NCI-H146 (cell line): Measurements from ENCODE around the gene GMPR.

Experiments used
- DNase-seq: peaks from one replicate; lab custom pipeline; 2025; lab: John Stamatoyannopoulos, UW

GMPR gene

DNA sequence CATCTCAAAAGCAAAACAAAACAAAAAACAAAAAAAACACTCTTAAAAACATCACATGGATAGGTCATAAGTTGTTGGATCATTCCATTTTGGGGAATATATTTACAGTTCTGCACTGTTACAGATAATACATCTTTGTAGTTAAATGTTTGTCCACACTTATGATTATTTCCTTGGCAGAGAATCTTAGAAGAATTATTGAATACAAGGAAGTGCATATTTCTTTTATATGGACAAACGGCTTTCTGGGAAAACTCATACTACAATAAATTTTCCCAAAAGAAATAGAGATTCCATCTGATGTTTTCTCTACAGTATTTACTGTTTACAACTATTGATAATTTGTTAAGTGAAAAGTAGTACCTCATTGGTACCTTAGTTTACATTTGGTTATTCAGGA lies 33.8 kb downstream of the GMPR start:
- DNase-seq, result no peak

DNA sequence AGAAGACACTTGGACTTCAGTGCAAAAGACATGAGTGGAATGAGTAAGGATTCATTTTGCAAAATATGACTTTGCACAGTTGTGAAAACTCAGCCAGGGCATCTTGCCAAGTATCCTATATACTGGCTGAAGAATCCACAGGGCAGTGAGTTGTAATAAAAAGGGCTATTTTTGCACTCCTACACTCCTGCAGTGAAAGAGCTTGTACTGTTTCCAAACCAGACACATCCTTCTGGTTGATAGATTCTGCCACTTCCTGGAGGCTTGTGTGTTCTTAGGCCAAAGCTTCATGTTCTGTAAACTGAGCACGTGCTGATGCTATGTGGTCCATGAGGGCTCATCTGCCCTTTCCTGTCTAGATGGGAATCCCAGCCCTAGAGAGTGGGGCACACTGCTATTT lies 34.9 kb downstream of the GMPR start:
- DNase-seq, result no peak

DNA sequence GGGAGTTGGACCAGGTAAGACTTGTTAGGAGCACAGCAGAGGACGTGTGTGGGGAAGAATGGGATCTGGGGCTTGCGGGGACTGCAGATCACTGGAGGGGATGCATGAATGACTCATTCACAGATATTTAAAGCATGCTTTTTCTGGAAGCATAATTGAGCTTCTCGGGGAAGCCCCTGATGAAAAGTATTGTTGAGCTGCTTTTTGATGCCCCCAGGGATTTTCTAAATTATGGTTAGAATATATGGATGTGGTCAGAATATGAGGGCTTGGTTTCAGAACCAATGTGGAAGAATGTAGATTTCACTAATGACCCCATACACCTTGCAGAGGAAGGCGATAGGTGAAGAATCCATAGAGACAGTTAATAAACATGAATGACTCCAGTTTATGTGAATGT lies 36.1 kb downstream of the GMPR start:
- DNase-seq, result no peak

DNA sequence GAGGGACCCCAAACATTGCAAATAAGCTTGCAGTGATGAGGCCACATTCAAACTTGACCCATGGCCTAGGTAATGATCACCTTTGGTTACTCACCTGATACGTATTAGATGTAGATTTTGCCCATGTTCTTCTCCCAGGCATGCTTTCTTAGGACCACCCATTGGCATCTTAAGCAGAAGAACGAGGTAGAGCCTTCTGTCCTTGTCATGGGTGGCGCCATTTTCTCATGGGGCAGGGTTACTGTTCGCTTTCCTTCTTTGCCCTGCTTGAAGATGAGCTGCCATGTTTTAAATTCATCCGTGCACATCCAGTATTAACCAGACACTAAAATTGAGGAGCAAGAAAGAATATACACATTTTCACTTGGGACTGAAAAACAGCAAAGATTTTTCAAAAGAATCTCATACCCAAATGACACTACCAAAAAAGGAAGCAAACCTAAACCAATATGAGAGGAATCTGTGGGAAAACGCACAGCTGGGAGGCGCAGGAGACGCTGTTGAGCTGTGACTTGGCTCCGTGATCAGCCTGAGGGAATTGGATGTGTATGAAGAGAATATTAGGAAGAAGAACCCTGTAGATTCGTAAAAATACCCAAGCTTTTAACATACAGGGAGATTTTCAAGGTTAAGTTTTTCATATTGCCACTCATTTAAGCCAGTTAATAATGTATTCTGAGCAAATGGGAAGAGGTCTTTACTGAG lies 36.6 kb downstream of the GMPR start:
- DNase-seq, result no peak

DNA sequence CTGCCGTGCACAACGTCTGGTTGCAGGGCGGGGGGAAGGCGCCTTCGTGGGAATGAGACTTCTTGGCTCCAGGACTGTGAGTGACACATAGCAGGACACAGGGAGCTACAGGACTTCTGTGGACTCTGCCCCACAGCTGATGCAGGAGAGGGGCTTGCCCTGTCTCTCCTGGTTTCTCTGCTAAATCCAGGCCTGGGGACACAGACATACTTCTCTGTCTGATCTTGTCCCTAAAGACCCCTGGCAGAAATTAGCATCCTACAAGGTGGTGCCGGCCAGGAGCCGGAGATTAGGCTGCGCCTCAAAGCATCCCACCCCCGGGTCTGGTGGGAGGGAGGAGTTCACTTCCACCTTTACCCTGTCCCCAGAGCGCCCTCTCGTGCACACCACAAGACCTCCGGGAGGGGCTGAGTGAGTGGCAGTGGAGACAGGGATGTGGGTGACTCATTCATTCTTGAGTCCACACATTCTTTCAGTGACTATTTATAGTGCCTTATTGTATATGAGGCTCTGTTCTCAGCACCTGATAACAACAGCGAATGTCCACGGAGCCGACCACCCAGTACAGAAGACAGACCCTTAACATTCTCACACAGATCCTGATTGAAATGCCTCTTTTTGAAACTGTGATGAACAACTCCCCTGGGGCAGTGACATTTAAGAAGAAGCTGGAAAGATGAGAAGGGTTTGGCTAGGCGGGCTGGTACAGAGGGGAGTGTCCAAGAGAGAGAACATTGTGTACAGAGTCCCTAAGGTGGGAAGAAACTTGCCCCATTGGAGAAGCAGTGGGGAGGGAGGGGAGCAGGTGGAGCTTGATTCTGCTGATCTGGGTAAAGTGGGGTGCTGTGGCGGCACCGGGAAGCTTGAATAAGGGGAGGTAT lies 39.0 kb downstream of the GMPR start:
- peak; percentile 28 for DNase-seq

DNA sequence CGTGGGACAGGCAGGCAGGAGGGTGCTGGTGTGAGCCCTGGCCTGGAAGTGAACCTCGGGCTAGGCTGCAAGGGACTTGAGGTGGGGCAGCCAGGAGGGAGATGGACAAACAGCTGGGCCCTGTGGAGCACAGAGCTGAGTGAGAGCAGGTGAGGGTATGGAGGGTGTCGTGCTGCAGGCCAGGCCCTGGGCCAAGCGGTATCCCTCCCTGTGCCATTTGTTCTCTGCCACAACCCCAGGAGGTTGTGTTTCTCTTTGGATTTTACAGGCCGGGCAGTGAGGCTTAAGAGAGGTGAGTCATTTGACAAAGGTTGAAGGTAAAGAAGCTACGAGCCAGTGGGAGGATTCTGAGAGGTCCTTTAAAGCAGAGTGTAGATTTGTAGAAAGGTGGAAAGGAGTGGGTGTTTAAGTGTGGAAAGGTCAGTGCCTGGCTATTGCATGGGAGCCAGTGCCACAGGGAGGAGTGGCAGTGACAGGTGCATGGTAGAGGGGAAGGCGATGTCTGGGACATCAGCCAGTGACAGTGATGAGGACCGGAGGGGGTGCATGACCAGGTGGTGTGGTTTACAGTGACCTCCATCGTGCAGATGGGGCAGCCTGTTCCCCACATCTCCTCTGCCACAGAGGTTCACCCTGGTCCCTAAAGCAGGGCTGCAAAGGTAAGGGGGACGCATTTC lies 39.8 kb downstream of the GMPR start:
- DNase-seq, result no peak

DNA sequence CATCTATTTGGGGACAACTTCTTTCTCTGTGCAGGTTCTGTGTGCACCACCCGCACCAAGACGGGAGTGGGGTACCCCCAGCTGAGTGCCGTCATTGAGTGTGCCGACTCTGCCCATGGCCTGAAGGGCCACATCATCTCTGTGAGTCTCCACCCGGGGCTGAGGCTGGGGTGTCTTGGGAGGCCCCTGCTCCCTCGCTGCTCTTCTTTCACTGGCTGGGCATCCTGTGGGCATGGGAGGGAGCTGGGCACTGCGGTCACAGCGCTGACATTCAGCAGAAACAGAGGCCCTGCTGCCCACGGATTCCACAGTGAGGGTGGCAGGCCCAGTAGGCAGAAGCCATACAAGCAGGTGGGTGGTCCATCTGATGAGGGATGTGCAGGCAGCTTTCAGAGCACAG lies 40.4 kb downstream of the GMPR start:
- DNase-seq, result no peak

DNA sequence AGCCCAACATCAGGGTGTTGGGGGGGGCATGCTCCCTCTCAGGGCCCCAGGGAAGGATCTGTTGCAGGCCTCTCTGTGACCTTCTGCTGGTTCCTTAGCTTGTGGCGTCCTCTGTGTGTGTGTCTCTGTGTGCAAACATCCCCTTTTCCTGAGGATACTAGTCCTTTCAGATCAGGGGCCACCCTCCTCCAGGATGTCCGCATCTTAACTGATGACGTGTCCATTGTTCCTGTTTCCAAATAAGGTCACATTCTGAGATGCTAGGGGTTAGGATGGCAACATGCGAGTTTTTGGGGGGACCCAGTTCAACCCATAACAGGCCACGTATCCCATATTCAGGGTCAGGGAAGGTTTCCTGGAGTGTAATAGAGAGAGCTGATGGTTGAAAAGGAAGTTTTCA lies 40.9 kb downstream of the GMPR start:
- no peak for DNase-seq

DNA sequence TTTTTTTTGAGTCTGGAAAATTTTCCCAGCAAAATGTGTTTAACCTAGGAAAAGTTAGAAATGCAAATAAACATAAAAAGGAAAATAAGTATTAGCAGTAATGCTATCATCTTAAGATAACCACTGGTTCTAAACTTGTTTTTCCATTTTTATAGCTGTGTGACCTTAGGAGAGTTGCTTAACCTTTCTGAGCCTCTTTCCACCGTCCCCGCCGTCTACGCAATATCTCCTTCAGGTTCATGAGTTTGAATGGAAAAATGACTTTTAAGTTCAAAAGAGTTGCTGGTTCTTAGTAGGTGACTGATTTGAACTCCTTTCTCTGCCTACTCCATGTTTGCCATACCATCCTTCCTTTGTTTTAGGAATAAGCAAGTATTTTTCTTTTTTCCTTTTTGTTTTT lies 44.0 kb downstream of the GMPR start:
- no peak for DNase-seq

DNA sequence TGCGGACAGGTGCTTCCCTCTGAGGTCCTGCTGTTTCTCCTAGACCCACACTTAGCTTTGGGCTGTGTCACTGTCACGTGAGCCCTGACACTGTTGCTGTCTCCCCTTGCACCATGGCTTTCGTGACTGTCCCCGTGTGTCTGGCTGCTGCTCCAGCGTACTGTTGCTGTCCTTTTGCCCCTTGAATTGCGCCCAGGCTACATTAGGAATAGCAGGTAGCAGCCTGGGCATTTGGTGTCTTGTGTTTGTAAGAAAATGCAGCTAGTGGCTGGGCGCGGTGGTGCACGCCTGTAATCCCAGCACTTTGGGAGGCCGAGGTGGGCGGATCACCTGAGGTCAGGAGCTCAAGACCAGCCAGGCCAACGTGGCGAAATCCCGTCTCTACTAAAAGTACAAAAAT lies 46.1 kb downstream of the GMPR start:
- no peak for DNase-seq

DNA sequence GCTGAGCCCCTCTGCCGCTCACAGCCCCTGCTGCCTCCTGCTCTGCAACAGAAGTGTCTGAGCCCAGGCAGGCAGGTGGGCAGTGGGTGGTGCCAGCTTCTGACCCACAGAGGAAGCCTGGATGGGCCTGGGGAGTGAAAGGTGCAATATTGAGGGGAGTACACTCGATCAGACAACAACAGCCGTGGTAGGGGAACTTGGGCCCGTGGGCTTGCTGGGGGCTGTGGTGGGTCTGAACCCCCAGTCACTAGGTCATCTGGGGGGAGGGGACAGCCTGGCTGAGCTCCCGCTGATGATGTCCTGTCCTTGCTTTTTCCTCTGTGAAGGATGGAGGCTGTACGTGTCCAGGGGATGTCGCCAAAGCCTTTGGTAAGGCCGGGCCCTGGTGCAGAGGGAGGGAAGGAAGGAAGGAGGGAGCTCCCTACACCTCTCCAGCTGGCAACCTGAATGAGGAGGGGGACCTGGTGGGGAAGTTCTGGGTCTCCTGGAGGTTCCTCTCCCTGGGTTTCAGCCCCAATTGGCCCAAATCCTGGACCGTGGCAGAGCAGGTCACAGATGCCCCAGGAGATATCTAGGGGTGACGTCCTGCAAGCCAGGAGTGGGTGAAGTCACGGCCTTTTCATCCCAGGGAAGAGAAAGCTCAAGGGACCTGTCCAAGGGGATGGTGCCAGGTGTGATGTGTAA lies 47.2 kb downstream of the GMPR start:
- DNase-seq, result no peak

DNA sequence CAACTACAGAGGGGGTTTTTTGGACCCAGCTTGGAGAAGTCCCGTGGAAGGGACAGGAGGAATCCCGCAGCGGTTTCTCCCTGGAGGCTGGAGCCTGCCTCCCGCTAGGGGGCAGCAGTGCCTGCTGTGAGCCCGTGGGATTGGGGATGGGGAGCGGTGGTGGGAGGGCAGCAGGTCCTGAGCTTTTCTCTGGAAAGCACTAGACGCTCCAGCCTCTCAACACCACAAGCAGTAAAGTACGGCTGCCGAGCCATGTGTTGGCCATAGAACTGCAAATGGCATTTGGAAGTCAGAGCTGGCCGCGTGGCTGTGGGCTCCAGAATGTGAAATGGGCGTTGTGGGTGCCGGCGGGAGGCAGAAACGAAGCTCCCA lies 47.8 kb downstream of the GMPR start:
- peak; percentile 58 for DNase-seq

DNA sequence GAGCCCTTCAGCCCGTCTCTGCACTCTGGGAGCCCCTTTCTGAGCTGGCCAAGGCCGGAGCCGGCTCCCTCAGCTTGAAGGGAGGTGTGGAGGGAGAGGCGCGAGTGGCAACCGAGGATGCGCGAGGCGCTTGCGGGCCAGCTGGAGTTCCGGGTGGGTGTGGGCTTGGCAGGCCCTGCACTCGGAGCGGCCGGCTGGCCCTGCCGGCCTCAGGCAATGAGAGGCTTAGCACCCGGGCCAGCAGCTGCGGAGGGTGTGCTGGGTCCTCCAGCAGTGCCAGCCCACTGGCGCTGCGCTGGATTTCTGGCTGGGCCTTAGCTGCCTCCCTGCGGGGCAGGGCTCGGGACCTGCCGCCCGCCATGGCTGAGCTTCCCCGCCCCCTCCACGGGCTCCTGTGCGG lies 49.8 kb downstream of the GMPR start:
- no peak for DNase-seq

DNA sequence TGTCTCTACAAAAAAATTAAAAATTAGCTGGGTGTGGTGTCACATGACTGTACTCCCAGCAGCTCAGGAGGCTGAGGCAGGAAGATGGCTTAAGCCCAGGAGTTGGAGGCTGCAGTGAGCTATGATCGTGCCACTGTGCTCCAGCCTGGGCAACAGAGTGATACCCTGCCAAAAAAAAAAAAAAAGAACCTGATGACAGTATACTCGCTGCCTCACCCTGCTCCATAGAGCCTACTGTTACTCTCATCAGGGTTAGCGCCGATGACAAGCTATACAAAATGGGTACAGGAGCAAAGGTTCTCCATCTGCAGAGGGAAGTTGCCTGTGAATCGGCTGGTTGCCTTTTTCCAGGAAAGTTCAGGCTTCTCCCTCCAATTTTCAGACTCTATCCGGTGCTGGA lies 53.4 kb downstream of the GMPR start:
- no peak for DNase-seq

DNA sequence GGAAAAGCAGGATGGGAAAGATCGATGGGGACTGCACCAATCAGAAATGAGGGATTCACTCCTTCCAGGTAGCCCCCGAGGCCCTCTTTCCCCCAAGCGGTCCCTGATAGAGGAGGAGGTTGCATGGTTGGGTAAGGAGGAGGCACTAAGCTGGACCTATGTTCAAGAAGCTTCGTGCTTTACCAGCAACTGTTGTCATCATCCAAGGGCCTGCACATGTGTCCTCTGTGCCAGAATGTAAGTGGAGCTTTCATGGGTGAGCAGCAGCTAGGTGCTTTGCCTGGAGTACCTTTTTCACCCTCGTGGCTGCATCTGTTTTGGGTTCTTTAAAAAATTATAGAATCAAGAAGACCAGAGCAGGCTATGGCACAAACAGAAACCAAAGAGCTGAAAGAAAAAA lies 54.0 kb downstream of the GMPR start:
- DNase-seq, result no peak

DNA sequence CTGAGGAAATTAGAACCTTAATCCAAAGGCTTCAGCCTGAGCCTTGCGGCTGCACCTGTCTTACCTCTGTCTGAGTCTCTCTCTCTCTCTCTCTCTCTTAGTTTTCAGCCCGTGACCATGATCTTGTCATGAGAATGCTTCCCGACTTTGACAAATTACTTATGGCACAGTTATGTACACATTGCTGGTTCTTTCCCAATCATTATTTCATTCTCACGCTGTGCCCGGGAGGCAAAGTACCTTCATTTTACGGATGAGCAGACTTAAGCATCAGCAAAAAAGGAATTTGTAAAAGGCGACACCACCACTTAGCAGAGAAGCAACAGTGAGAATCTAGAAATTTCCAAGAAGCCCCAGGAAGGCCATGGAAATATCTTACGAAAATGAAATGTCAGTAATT lies 54.6 kb downstream of the GMPR start:
- DNase-seq, result no peak

DNA sequence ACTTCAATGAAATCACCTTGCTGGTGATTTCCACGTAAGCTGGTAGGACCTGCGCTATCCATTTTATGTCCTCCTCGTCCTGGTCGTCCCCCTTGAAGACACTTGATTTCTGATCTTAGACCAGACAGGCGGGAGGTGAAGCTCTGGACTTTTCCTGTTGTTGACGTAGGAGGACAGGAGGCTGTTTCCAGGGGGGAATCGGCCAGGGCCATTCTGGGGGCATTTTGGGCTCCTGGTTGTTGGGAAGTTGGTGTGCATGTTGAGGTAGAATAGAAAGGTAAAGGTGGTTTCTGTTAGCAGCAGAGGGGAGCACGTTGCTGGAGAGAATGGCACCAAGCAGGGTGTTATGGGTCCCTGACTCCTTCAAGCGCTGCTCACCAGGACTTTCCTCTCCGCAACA lies 56.0 kb downstream of the GMPR start:
- no peak for DNase-seq

DNA sequence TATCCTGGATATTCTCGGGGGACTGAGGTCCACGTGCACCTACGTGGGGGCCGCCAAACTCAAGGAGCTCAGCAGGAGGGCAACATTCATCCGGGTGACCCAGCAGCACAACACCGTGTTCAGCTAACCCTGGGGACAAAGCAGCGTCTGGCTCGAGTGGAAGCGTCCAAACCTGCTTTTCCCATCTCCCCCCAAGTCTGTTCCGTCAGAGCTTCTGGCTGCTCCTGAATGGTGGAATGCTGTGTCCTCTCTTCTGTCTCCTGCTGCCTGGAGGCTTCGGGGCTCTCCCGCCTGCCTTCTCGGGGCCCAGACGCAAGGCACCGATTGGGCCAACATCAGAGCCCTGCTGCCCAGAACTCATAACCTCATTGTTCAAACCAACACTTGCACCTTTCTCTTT lies 56.7 kb downstream of the GMPR start:
- DNase-seq, result no peak

DNA sequence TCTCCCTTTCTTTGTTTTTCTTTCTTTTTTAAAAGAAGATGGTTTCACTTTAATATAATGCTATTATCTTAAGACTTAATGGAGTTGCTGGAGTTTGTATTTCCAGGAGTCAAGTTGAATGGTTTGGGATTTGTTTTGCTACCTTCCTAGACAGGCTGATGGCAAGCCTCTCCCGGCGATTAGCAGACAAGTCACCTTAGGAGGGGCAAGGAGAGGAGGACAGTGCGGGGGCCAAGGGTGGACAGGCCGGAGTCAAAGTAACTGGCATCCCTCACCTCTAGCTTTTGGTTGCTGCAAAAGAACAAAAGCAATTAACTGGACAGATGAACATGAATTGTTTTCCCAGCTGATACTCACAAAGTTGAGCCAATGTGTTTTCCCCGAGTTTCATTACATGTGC lies 57.1 kb downstream of the GMPR start:
- no peak for DNase-seq

DNA sequence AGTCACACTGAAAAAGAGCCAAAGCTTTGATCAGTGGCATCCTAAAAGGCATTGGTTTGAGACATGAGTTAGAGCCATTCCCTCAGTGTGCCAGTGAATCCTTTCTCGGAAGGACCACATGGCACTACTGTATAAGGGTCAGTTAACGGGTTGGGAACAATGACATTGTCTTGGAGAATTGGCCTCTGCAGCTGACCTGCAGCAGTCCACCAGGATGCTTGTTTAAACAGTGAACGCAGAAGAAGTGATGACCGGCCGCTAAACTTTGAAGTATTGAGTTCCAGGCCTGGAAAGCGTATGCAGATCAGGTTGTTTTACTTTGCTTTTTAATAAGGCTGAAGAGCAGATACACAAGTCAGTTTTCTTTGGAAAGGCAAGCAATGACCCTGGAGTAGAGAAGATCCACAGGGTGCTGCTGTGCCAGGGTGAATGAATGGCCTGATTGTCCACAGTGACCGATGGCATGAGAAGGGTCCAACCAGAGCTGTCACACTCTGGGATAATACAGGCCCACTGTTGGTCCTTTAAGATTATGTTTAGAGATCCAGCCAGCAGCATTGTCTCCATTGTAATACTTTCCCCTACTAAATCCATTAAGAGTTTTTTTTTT lies 57.8 kb downstream of the GMPR start:
- DNase-seq, result no peak

DNA sequence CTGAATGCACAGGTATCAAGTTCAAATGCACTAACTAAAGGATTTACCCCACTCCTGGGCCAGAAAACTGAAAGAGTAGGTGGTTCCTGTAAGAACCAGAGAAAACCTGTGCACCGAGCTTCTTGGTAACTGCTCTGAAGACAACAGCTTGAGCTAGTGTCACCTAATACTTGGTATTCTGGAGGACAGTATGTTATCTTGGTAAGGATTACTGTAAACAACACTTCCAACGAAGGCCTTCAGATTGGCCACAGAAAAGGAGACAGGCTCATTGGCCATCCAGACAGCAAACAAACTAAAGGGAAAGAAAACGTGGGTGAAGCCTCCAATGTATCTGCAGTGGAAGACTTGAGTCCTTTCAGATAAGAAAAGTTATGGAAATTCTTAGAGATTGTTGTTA lies 61.5 kb downstream of the GMPR start:
- no peak for DNase-seq

DNA sequence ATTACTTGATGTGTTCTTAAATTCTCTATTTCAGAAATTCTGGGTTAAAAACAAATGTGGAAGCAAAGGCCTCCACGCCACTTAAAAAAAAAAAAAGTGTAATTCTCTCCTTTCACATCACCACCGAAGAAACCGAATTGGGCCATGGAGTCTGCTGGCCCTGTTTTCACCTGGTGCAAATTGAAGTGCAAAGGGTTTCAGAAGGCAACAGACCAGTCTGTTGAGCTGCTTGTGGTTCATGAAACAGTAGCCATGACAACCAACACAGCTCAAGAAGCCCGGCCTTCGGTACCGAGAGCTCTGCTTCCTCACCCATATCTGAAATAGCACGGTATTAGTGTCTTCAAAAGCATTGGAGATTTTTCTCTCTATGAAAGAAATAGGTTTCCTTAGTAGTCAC lies 63.1 kb downstream of the GMPR start:
- DNase-seq, result peak; percentile 43
